GM21360 (cell line): ENCODE data around the gene HES2.
A peak's percentile ranks its signal among the peaks of the same experiment; 100 is the strongest.
"Not testable (repeated sequence)": the region's sequence is repeated elsewhere in the genome, so short reads cannot be mapped to it uniquely, and the experiment has no call there.

ENCODE experiments used
- ATAC-seq: cut with Tn5 transposase; IDR thresholded peaks from one replicate; pipeline ENCODE4 v1.9.1; 2021; ENCODE audit warnings: mild to moderate bottlenecking, moderate library complexity; ENCODE audit not compliant: unreplicated experiment

Gene HES2

DNA sequence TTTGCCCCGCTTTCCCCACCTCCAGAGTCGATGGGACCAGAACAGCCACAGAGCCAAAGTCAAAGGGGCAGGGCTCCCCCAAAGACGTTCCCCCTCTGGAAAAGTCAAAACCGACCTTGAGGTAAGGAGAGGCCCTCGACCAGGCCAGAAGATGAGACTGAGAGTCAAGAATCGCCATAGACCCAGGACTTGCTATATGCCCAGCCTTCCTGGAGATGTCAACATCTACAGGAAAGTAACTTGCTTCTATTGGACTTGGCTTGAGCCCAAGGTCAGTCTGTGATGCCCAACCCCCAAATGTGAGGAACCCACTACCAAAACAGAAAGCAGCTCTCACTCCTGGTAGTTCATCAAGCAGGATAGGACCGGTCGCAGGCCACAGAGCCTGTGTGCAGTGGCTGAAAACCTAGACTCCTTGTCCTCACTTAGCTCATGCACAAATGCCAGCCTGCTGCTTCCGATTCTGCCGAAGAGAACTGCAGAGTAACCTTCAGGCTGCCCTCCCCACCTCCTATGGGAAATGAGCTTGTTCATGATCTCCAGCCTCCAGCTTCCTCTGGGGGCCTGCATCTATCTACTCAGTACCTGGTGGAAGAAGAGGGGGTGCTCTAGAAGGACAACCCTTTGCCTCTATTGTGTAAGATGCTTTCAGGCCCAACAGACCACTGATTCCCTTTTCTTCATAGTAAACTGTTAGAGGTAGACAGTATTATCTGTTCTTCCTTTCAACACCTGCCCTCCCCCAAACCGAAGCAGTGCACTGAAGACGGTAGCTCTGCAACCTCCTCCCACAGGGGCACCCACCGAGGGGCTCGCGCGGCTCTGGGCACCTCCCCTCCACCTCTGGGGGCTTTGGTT lies 27.5 kb downstream of the HES2 start:
- peak; percentile 3 for ATAC-seq

- ATAC-seq, result no peak
Measured at GRCh38 chr1:6389971-6390370, 29.7 kb downstream of the HES2 start.

- no peak for ATAC-seq
Measured at GRCh38 chr1:6386371-6386949, 33.3 kb downstream of the HES2 start.

GRCh38 chr1:6385488-6386191 lies 34.1 kb downstream of the HES2 start:
- no peak for ATAC-seq

- no peak for ATAC-seq
Measured at GRCh38 chr1:6384962-6385361, 34.8 kb downstream of the HES2 start.

- no peak for ATAC-seq
Measured at GRCh38 chr1:6384135-6384534, 35.6 kb downstream of the HES2 start.

DNA sequence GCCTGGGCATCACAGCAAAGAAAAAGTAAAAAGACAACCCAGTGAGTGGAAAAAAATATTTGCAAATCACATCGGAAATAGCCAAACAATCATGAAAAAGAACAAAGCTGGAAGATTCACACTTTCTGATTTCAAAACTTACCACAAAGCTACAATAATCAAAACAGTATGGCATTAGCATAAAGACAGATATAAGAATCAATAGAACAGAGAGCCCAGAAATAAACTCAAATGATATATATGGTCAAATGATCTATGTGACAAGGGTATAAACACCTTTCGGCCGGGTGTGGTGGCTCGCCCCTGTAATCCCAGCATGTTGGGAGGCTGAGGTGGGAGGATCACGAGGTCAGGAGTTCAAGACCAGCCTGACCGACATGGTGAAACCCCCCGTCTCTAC lies 39.7 kb downstream of the HES2 start:
- ATAC-seq, result no peak

GRCh38 chr1:6378096-6378746 lies 41.5 kb downstream of the HES2 start:
- ATAC-seq, result no peak

GRCh38 chr1:6373961-6374720 lies 45.6 kb downstream of the HES2 start:
- ATAC-seq, result no peak

GRCh38 chr1:6372236-6372635 lies 47.5 kb downstream of the HES2 start:
- not testable (repeated sequence) for ATAC-seq

GRCh38 chr1:6370006-6370405 lies 49.7 kb downstream of the HES2 start:
- ATAC-seq, result no peak

GRCh38 chr1:6367381-6368012 lies 52.2 kb downstream of the HES2 start:
- ATAC-seq, result no peak

GRCh38 chr1:6365047-6365446 lies 54.7 kb downstream of the HES2 start:
- ATAC-seq, result no peak

GRCh38 chr1:6363085-6363884 lies 56.4 kb downstream of the HES2 start:
- ATAC-seq, result not testable (repeated sequence)
